GM19099 (cell line): Measurements from ENCODE around the gene ZNF365.

Source experiments
- POLR2A ChIP-seq: IDR thresholded peaks from 3 replicates; pipeline ENCODE4 v1.6.1; 2011; ENCODE audit warnings: low read depth; ENCODE audit not compliant: insufficient read length; ENCODE audit errors: extremely low read depth

ZNF365 gene

DNA sequence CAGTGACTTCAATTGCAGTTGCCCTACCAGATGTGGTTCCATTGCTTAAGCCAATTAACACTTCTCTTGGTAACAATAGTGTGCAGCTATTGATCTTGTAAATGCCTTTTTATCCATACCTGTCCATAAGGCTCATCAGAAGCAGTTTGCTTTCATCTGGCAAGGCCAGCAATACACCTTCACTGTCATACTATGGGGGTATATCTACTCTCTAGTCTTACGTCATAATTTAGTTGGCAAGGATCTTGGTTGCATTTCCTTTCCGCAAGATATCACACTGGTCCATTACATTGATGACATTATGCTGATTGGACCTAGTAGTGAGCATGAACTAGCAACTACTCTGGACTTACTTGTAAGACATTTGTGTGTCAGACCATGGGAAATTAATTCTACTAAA is 17.7 kb upstream of the ZNF365 start:
- no peak for TF ChIP-seq POLR2A

DNA sequence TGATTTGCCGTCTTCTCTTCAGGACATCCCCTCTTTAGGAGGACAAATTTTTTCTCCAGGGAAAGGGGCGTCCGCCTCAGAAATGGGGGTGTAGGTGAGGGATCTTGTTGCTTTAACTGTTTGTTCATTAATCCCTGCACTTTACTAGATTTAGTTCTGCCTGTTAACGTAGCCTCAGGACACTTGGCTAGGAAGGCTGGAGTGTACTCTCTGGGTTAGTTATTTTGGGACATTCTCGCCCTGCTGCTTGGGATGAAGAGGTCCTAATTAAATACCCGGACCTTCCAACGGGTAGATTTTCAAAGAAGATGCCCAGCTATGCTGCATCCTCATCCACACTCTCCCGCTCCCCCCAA is 552 bp upstream of the ZNF365 start:
- no peak for TF ChIP-seq POLR2A

- no peak for TF ChIP-seq POLR2A
Observed at GRCh38 chr10:62374862-62375710, 917 bp downstream of the ZNF365 start.

DNA sequence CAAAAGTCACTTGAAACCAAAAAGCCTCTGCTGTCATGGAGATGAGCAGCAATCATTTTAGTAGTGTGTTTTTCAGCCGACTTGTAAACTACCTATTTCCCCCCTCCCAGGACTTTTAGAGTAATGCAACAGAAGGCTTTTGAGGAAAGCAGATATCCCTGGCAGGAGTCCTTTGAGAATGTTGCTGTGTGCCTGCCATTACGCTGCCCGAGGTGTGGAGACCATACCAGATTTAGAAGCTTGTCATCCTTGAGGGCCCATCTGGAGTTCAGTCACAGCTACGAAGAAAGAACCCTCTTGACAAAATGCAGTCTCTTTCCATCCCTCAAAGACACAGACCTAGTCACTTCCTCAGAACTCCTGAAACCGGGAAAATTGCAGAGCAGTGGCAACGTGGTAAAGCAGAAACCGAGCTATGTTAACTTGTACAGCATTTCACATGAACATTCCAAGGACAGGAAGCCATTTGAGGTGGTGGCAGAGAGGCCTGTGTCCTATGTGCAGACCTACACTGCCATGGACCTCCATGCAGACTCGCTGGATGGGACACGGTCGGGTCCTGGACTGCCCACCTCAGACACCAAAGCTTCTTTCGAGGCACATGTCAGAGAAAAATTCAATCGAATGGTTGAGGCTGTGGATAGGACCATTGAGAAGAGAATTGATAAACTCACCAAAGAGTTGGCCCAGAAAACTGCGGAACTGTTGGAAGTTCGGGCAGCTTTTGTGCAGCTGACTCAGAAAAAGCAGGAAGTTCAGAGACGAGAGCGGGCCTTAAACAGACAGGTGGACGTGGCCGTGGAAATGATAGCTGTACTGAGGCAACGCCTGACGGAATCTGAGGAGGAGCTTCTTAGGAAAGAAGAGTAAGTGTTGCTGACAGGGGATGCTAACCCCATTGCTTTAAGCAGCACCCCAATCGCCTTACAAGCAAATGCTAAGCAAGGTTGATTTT is 2.2 kb downstream of the ZNF365 start:
- TF ChIP-seq POLR2A: no peak

DNA sequence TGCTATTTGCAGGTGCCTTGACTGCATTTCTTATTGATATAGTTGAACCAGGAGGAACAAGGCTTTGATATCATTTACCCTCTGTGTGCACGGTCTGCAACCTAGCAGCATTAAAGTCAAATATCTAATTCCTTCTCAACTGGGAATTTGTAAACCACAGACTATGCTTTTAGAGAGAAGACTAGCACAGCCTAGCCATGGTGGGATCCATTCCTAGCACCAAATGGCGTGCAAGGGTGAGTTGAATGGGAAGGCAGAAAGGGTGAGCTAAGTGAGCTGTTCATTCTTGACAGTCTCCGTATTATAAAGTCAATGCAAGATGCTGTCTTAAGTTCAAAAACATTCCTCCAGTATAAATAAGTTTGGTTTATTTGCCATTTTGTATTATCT is 2.9 kb downstream of the ZNF365 start:
- TF ChIP-seq POLR2A: no peak

DNA sequence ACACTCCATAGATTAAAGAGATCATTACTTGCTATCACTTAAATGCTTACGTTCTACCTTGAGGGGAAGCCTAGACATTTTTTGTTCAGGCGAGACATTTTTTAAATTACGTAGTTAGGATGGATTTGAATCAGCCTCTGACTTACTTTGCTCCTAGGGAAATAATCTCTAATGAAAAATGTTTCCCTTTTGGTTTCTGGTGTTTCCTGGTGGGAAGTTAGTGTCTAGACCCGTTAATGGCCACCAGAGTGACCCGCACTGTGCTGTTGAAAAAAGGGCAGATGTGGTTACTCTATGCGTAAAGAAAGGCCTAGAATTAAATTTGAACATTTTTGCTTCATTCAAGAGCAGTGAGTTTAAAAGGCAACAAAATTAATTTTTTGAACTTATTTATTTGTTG is 3.8 kb downstream of the ZNF365 start:
- no peak for TF ChIP-seq POLR2A

DNA sequence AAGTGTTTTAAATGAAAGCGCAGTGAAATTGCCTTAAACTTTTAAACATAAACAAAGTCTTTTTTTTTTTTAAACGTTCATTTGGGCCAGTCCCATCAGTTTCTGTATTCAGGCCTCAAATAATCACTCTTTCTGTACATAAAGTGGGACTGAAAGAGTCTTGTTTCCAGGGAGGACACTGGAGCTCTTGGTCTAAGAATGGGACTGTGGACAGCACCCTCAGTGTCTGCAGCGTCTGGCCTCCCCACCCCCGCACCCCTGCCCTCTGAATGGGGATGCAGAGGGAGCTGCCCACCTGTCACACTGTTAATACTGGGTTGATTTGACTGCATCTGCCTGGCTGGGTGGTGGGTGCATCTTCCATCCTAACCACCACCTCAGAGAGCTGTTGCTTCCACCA is 5.2 kb downstream of the ZNF365 start:
- no peak for TF ChIP-seq POLR2A

DNA sequence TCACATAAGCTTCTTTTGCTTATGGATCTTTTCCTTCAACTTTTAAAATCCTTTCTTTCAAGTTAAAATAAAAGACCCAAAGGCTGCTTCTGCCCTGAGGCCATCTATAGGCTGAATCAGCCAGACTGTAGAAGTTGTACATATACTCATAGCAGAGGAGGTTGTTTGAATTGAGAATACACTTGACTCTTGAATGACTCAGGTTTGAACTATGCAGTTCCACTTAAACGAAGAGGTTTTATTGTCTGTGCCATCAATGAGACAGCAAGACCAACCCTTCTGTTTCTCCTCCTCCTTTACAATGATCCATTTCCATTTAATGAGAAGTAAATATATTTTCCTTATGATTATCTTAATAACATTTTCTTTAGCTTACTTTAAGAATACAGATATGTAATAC is 5.8 kb downstream of the ZNF365 start:
- TF ChIP-seq POLR2A: no peak

- TF ChIP-seq POLR2A: no peak
Observed at GRCh38 chr10:62381385-62382102, 7.4 kb downstream of the ZNF365 start.

DNA sequence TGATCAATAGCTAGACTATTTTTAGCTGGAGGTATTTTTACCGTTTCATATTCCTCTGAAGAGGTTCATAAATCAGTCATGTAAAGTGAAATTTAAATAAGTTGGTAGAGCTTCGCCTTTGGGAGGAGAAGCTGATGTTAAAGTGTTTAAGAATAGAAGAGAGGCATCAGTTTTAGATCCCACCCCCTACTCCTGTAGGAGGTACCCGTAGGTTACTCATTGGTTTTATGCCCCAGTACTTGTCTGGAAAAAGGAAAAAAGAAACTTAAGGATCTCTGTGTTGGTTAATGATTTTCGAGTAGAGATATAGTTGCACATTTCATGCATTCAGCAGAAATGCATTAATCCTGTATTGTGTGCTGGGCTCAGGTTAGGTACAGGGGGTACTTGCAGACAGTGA is 8.7 kb downstream of the ZNF365 start:
- TF ChIP-seq POLR2A: no peak

DNA sequence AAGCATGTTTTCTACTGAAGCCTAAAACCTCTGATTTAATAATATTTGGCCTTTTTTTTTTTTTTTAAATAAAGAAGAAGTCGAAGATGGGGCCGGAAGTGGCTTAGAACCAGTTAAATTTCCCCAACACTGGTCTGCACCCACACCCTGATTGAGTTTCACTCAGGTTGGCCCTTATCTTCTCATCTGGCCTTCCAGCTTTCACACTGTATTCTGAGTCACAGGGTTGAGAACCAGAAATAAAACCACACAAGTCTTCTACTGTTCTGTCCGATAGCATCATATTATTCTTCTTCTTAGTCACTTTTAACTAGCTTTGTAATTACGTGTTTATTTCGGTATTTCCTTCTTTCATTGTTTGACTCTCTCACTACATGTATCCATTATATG is 9.9 kb downstream of the ZNF365 start:
- no peak for TF ChIP-seq POLR2A

- TF ChIP-seq POLR2A: no peak
Observed at GRCh38 chr10:62384447-62385081, 10.4 kb downstream of the ZNF365 start.

GRCh38 chr10:62386356-62387320 is 12.5 kb downstream of the ZNF365 start:
- no peak for TF ChIP-seq POLR2A

- no peak for TF ChIP-seq POLR2A
Observed at GRCh38 chr10:62388328-62388727, 14.2 kb downstream of the ZNF365 start.
